GM10248 (cell line): ENCODE data around the gene SYNJ2.

Source experiments
- CTCF ChIA-PET: fragments of 300-600 bp; sonication (Branson Sonifier 250); formaldehyde crosslinking; extraction: SDS; loops from one replicate; lab custom pipeline; 2021; ENCODE audit warnings: antibody characterized with exemption; lab: Yijun Ruan, JAX
- POLR2A ChIA-PET: fragments of 350-650 bp; sonication (Branson Sonifier 250); formaldehyde crosslinking; extraction: SDS; loops from one replicate; lab custom pipeline; 2020; ENCODE audit warnings: antibody characterized with exemption; lab: Yijun Ruan, JAX
- DNase-seq: peaks from one replicate; pipeline ENCODE4 v3.0.0; 2012; ENCODE audit errors: extremely low spot score
- TF ChIP-seq, protein P1 (sequence below): IDR thresholded peaks from 2 replicates; pipeline ENCODE4 v1.5.1; 2012; ENCODE audit warnings: mild to moderate bottlenecking, low read depth; ENCODE audit errors: extremely low read depth, missing control alignments, control extremely low read depth

SYNJ2 gene

DNA sequence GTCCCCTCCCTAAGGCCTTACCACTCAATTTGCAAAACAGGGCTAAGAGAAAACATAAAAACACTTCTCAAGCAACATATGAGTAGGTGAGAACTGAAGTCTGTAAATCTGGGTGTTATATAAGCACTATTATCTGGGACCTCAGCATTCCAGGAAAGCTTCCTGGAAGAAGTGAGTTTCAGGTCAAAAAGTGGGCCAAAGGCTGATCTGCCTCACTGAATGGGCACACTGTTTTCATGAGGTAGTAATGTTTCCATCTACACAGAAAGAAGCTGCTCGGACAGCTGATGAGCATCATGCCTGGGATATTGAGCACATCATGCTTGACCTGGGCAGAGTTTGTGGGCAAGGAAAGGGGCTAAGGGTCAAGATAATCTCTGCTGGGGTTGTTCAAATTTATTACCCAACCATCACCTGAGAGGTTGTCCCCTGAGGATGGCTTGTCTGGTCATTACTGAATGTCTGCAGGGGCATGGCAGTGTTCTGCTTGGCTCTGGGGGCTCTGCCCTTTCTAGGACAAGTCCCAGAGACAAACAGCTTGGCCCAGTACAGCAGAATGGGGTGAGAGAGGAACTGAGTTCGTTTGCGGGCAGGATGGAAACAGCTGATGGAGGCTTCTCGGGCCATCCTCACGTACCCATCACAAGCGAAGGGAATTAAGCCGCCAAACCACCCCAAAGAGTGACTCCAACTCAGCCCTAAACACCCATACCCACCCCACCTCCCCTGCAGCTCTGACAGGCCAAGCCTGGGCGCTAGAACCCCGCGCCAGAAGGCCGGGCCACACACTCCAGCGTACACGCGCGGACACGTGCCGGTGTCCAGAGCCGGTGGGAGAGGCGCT, 1.2 kb upstream of the SYNJ2 start:
- ChIA-PET CTCF (interaction anchor here (1.1 to 6.4 kb wide), 2 partner anchors 34 to 92 kb away, joined by 3 to 53 read pairs; no protein-coding TSS in a partner anchor), POLR2A (no interaction called here)
- DNase-seq, result no peak
- TF ChIP-seq, protein P1, sequence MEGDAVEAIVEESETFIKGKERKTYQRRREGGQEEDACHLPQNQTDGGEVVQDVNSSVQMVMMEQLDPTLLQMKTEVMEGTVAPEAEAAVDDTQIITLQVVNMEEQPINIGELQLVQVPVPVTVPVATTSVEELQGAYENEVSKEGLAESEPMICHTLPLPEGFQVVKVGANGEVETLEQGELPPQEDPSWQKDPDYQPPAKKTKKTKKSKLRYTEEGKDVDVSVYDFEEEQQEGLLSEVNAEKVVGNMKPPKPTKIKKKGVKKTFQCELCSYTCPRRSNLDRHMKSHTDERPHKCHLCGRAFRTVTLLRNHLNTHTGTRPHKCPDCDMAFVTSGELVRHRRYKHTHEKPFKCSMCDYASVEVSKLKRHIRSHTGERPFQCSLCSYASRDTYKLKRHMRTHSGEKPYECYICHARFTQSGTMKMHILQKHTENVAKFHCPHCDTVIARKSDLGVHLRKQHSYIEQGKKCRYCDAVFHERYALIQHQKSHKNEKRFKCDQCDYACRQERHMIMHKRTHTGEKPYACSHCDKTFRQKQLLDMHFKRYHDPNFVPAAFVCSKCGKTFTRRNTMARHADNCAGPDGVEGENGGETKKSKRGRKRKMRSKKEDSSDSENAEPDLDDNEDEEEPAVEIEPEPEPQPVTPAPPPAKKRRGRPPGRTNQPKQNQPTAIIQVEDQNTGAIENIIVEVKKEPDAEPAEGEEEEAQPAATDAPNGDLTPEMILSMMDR, result peak; percentile 2

DNA sequence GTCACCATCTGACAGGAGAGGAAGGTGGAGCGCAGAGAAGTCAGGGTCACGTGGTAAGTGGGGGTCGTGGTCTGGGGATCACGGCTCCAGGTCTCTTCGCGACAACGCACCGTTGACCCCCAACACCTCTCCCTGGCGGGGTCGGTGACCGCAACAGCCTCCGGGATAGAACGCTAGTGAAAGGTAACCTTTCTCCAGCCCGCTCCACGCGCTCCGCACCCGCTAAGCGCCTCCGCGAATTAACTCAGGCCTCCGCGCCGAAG, 600 bp upstream of the SYNJ2 start:
- ChIA-PET POLR2A (no interaction called here), CTCF (interaction anchor here (1.1 to 6.4 kb wide), 3 partner anchors 34 to 174 kb away, joined by 3 to 53 read pairs (median 5); no protein-coding TSS in a partner anchor)
- TF ChIP-seq, protein P1, result no peak
- no peak for DNase-seq

DNA sequence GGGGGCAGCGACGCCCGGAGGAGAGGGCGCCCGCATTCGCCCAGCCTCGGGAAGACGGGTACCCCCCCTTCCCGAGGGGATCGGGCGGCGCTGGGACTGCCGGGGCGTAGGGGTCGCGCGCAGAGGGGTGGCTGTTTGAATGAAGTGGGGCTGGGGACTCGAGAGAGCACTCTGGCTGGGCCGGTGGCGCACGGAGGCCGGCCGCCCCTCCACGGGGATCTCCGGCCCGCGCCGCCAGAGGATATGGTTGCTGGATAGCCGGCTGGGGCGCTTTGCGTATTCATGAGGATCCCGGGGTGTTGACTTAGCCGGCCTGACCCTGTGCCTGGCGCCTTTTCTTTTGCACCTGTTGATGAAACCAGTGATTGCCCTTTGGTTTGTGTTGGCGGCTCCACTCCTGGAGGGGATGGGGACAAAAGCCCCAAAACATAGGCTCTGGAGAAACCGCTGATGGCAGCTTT, 469 bp downstream of the SYNJ2 start:
- ChIA-PET CTCF (interaction anchor here (0.8 to 6.4 kb wide), 12 partner anchors 11 to 226 kb away, joined by 3 to 53 read pairs (median 7); no protein-coding TSS in a partner anchor), POLR2A (no interaction called here)
- DNase-seq, result peak; percentile 56
- TF ChIP-seq, protein P1, result no peak

DNA sequence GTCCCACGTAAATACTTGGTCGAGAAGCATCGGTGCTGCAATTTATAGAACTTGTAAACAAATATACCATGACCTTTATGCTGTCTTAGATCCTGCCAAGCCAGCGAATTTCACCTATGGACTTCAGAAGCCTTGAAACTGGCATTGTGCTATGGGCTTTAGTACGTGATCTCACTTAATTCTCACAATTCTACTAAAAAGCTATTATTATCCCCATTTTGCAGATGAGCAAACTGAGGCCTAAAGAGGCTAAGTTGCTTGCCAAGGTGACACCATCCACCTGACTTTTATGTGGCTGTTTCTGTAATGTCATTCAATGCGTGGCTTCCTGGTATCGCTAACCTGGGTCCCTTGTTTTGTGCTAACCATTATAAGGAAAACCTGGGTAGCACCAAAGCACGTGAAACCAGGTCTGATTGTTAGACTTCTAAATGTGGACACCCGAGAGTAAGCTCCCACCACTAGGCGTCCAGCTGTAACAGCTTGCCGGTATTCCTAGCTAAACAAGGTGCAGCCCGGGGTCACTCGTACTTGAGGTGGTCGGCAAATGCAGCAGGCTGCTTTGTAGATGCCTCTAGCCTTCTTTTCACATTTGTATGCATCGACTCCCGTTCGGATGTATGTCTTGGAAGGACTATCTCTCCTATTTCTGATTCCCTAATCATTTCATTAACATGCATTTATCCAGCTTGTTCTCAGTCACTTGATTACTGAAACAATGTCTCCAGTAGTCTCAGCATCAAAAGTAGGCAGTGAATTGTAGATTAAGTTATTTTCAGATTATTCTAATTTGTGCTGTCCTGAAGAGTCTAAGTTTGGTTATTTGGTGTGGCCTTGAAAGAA, 1.1 kb downstream of the SYNJ2 start:
- TF ChIP-seq, protein P1, result no peak
- POLR2A ChIA-PET, result no interaction called here
- CTCF ChIA-PET, result interaction anchor here (1.0 to 6.4 kb wide), 15 partner anchors 10 to 226 kb away, joined by 3 to 53 read pairs (median 6); no protein-coding TSS in a partner anchor
- no peak for DNase-seq

DNA sequence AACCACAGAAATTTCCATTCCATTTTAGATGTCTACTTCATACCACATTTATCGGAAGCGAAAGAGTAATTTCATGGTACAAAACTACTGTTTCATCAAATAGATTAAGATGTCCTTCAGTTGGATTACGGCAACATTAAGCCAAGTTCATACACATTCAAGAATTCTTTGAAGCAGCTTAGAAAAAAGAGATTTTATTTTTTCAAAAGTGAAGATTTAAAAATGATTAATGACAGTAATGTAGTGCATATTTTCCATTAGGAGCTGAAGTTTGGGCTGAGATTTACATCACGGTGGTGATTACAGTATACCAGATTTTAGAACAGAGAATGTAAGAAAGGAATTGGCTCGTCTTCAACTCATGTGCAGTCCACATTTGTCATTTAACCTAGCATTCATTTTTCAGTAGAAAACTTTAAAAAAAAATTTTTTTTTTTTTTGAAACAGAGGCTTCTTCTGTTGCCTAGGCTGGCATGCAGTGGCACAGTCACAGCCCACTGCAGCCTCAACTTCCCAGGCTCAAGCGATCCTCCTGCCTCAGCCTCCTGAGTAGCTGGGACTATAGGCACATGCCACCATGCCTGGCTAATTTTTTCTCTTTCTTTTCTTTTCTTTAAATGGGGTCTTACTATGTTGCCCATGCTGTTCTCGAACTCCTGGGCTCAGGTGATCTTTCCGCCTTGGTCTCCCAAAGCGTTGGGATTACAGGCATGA, 1.9 kb downstream of the SYNJ2 start:
- TF ChIP-seq, protein P1, result no peak
- POLR2A ChIA-PET, result no interaction called here
- no peak for DNase-seq
- CTCF ChIA-PET, result interaction anchor here (1.0 to 6.4 kb wide), 14 partner anchors 9 to 227 kb away, joined by 3 to 53 read pairs (median 6); no protein-coding TSS in a partner anchor
